Activated T-helper 1 cell treated with Interleukin-2 at 50 U/mL for 16 hours (primary cell): ENCODE data around the gene GLUD1.
"Not testable (repeated sequence)": the region's sequence is repeated elsewhere in the genome, so short reads cannot be mapped to it uniquely, and the experiment has no call there.

Experiments
- DNase-seq: peaks from one replicate; pipeline ENCODE4 v3.0.0-alpha.2; 2020; ENCODE audit warnings: low read depth

GLUD1 gene

DNA sequence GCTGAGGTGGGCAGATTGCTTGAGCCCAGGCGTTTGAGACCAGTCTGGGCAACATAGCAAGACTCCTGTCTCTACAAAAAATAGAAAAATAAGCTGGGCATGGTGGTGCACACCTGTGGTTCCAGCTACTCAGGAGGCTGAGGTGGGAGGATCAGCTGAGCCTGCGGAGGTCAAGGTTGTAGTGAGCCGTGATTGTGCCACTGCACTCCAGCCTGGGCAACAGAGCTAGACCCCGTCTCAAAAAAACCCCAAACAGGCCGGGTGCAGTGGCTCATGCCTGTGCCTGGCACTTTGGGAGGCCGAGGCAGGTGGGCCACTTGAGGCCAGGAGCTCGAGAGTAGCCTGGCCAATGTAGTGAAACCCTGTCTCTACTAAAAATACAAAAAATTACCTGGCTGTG lies 51.1 kb downstream of the GLUD1 start:
- not testable (repeated sequence) for DNase-seq

DNA sequence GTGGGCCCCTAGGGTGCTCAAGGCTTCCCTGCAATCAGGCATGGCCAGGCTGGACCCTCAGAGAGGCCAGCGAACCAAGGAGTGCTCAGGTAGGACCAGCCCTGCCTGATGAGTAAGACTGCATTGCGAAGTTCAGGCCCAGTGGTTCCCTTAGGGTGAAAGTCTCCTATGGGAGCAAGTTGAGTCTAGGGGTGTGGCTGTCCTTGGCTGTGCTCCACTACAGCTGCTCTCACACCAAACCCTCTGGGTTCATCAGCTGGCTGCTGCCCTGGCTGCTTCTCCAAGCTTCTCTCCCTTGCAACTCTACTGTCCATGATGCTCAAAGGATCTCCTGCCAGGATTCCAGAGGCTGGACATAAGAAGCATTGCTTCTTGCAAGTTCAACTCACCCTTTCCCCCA lies 55.9 kb downstream of the GLUD1 start:
- no peak for DNase-seq

DNA sequence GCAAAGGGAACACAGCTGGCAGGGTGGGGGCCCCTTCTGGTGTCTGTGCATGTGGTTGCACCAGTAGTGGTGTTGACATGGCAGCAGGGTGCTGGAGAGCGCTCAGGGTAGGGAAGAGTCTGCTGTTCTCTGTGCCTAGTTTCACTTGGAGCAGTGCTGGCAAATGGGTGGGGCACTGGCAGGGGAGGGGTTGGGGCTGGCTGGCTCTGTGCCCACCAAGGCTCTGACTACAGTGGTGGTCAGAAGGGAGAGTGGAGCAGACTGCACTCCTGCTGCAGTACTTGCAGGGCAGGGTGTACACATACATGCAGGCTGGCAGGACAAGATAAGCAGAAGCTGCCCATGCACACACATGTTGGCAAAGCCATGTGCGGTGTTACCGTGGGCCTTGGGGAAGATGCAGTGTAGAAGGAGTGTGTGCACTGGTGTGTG lies 56.3 kb downstream of the GLUD1 start:
- DNase-seq = no peak

DNA sequence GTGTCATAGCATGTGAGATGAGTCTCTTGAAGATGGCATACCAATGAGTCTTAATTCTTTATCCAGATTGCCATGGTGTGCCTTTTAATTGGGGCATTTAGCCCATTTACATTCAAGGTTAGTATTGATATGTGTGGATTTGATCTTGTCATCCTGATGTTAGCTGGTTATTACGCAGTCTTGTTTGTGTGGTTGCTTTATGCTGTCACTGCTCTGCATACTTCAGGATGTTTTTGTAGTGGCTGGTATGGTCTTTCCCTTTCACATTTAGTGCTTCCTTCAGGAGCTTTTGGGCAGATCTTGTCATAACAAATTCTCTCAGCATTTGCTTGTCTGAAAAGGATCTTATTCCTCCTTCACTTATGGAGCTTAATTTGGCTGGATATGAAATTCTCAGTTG lies 58.0 kb downstream of the GLUD1 start:
- DNase-seq = no peak

DNA sequence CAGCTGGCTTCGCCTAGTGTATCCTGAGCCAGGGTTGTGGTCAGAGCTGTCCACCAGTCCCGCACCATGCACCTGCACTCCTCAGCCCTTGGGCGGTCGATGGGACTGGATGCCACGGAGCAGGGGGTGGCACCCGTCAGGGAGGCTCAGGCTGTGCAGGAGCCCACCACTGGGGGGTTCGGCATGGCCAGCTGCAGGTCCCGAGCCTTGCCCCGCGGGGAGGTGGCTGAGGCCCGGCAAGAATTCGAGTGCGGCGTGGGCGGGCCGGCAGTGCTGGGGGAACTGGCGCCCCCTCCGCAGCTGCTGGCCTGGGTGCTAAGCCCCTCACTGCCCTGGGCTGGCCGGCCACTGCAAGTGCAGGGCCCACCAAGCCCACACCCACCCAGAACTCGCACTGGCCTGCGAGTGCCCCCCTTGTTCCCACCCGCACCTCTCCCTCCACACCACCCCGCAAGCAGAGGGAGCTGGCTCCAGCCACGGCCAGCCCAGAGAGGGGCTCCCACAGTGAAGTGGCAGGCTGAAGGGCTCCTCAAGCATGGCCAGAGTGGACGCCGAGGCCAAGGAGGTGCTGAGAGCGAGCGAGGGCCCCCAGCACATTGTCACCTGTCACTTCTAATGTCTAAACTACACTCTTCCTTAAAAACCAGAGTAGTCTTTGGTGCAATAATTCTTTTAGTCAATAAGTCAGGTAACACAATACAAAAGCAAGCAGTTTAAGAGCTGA lies 63.6 kb downstream of the GLUD1 start:
- no peak for DNase-seq

DNA sequence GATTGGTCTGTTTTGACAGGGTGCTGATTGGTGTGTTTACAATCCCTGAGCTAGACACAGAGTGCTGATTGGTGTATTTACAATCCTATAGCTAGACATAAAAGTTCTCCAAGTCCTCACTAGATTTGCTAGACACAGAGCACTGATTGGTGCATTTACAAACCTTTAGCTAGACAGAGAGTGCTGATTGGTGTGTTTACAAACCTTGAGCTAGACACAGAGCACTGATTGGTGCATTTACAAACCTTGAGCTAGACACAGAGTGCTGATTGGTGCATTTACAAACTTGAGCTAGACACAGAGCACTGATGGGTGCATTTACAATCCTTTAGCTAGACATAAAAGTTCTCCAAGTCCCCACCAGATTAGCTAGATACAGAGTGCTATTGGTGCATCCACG lies 64.2 kb downstream of the GLUD1 start:
- not testable (repeated sequence) for DNase-seq

DNA sequence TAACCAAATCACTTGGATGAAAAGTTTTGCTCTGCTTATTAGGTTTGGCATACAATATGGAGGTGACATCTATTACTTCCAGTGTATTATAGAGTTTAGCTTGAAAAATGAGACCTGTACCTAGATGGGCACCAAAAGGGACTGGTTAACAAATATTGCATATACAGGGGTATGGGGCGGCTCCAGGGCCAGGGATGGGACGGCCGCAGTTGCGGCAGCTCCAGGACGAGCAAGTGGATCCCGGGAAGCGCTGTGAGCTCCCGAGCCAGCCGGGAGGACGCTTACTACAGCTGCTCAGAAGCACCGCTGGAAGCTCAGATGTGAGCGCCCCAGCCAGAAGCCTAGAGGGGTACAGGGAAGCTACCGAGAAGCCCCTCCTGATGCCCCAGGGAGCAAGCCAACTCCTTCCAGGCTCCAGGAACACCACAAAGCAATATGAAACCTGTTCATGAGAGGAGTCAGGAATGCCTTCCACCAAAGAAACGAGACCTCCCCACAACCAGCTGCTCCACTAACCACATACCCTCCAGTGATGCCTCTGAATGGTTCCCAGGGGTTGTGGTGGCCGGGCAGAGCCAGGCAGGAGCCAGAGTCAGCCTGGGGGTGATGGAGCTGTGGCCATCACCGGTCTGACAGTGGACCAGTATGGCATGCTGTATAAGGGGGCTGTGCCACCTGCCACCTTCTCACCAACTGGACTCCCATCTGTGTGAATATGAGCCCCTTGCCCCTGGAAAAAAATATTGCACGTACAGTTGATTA lies 67.7 kb downstream of the GLUD1 start:
- DNase-seq = not testable (repeated sequence)

DNA sequence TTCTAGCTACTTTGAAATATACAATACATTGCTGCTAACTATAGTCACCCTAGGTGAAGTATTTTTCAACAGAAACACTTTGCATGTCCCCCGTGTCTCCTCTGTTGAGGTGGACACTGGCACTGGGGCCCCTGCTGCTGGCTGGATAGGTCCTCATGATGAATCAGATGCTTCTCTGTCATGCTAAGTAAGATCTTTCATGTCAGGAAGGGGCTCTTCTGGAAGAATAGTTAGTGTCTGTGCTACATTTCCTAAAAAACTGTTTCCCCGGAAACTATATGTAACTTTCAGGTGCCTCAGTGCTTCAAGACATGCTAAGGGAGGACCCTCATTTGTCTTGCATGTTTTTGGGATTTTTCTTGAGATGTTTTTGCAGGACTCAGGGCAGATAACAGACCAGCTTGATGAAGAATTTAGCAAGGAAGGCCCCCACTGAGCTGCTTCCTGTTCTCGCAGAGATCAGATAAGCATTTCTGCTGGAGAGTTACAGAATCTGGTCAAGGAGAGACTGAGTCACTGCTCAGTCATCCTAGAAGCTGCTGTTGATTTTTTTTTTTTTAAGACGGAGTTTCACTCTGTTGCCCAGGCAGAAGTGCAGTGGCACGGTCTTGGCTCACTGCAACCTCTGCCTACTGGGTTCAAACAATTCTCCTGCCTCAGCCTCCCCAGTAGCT lies 69.2 kb downstream of the GLUD1 start:
- not testable (repeated sequence) for DNase-seq

DNA sequence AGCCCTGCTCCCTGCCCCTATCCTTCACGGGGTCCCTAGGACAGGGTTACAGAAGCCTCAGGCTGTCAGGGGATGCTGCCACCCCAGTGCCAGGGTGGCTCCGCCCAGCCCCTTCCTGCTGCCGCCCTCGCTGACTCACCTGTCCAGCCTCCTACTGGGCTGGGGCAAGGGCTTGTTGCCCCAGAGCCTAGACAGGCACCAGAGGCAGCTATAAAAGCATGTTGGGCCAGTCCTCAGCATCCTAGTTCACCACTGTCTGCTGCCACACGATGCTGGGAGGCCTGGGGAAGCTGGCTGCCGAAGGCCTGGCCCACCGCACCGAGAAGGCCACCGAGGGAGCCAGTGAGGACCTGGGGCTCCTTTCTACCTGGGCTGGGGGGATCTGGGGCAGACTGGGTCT lies 74.6 kb downstream of the GLUD1 start, which contains the start of gene FAM25A:
FAM25A (plus strand) TSS at position 239 of the 400 bp plus-strand sequence; CDS start at position 270, 31 bp downstream.
- not testable (repeated sequence) for DNase-seq

DNA sequence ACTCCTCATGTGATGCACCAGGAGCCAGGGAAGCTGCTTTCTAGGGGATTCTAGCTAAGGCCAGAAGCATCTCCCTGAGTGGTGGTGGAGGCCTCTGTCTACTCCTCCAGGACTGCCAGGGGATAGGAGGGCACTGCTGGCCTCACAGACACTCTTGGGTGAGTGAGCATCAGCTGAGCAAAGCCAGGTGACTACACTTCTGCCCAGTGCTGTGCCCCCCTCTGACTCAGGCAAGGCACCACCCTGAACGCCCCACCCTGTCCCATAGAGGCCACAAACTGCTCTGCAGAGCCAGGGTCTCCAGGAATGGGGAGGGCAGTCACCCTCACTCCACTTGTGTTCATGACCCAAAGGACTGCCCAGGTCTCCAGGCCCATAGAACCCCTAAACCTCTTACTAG lies 75.1 kb downstream of the GLUD1 start:
- not testable (repeated sequence) for DNase-seq

DNA sequence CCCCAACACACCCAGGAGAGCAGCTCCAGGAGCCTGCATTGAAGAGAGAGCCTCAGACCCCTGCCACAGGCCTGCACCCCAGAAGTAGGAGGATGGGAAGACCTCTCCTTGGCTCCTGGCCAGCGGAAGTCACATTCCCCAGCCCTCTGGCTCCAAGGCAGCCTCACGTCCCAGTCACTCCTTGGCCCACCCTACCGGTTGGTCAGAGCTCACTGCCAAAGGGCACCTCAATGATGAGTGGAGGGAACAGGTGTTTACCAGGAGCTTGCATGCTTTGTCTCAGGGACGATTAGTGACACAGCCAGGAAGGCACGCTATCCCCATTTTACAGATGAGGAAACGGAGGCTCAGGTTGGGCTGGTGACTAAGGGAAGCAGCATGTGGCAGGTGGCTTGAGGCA lies 75.6 kb downstream of the GLUD1 start:
- not testable (repeated sequence) for DNase-seq

DNA sequence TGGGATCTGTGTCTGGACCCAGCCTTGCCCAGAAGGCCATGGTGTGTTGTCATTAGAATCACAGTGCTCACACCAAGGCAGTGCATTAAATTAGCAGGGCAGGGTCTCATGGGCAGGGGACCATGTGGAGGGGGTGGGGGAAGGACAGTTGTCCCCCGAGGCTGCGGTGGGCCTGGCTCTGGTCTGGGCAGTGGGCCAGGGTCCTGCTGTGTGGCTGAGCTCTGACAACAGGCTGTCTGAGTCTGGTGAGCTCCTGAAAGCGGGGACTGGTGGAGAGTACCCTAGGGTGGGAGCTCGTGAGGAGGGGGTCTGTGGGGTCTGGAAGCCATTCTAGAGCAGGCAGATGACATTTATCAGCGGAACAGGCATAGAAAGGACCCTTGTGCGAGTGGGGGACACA lies 76.5 kb downstream of the GLUD1 start:
- DNase-seq = not testable (repeated sequence)

DNA sequence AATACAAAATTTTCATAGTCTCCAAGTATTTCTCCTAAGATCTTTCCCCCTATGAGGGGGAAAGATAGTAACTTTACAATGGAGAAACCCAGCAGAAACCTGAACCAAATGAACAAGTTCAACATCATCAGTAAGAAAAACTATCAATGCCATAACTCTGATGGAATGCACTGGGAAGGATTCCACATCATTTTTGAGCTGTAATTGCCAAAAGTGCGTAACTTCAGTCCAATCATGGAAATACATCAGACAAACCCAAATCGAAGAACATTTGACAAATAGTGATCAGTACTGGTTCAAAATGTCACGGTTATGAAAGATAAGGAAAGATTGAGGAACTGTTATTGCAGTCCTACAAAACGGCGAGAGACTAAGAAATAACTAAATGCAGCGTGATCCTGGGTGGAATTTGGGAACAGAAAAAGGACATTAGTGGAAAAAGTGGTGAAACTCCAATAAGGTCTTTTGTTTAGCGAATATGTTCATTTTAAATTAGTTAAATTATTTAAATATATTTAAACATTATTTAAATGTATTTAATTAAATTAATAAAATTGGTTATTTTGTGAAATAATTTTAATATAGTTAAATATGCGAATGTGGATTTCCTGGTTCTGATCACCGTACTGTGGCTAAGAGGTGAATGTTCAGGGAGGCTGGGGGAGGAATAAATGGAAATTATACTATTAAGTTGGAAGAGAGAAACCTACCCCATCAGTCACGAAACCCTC lies 79.5 kb downstream of the GLUD1 start:
- not testable (repeated sequence) for DNase-seq

DNA sequence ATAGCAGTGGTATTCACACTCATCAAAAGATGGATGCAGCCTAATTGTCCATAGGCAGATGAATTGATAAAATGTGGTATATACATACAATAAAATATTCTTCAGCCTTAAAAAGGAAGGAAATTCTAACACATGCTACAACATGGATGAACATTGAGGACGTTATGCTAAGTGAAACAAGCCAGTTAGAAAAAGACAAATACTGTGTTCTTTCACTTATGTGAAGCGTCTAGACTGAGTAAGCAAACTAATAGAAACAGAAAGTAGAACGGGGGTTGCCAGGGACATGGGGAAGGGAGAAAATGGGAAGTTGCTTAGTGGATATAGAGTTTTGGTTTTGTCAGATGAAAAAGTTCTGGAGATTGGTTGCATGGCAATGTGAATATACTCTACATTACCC lies 81.1 kb downstream of the GLUD1 start:
- not testable (repeated sequence) for DNase-seq

DNA sequence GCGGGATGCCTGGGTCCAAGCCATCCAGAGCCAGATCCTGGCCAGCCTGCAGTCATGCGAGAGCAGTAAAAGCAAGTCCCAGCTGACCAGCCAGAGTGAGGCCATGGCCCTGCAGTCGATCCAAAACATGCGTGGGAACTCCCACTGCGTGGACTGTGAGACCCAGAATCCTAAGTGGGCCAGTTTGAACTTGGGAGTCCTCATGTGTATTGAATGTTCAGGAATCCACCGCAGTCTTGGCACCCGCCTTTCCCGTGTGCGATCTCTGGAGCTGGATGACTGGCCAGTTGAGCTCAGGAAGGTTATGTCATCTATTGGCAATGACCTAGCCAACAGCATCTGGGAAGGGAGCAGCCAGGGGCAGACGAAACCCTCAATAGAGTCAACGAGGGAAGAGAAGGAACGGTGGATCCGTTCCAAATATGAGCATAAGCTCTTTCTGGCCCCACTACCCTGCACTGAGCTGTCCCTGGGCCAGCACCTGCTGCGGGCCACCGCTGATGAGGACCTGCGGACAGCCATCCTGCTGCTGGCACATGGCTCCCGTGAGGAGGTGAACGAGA lies 85.4 kb downstream of the GLUD1 start:
- not testable (repeated sequence) for DNase-seq

DNA sequence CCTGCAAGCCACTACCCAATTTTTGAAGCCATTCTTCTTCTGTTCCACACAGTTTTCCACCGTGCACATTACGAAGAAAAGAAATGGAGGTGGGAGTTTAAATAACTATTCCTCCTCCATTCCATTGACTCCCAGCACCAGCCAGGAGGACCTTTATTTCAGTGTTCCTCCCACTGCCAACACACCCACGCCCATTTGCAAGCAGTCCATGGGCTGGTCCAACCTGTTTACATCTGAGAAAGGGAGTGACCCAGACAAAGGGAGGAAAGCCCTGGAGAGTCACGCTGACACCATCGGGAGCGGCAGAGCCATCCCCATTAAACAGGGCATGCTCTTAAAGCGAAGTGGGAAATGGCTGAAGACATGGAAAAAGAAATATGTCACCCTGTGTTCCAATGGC lies 86.3 kb downstream of the GLUD1 start:
- not testable (repeated sequence) for DNase-seq

DNA sequence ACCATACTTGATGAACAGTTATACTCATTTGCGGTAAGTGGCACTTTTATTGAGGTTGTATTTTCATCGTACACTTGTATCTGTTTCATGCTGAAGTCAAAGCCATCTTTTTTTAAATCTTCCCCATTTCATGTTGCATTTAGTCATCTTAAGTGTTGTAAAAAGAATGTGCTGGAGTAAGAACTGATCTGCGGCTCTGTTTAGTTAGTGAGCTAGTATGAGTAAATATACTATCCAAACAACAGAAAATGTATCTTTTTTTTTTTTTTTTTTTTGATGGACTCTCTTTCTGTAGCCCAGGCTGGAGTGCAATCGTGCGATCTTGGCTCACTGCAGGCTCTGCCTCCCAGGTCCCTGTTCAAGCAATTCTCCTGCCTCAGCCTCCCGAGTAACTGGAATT lies 87.0 kb downstream of the GLUD1 start:
- not testable (repeated sequence) for DNase-seq

DNA sequence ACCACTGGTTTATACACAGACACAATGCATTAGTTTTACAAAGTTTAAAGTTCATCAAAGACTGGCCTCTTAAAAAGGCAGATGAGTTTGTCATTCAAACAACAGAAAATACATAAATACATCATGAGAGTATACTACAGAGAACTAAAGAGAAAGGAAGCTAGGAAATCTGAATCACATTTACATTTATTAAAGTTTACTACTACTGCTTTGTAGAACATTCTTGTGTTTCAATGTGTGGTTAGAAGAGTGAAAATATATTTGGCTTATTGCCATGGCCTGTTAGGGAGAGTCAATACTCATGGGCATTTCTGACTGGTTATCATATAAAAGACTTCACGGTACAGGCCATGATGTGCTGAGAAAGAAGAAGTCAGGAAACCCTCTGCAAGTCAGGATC lies 87.5 kb downstream of the GLUD1 start:
- not testable (repeated sequence) for DNase-seq

DNA sequence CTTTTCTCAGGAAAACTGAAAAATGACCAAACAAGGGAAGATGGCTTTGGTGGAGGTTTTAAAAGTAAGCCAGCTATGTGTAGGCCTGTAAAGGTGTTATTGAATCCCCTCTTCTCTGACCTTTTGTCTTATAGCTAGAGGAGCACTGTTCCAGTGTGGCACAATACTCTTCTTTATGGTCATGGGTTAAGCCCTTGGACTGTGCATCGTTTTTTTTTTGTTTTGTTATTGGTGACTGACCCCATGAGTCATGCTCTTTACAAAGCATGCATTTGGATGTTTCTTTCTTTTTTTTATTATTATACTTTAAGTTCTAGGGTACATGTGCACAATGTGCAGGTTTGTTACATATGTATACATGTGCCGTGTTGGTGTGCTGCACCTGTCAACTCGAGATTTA lies 94.2 kb downstream of the GLUD1 start:
- no peak for DNase-seq
